CD4-positive, alpha-beta T cell (primary cell): ENCODE results near the gene COL15A1. TPM values are rescaled to one million over a fixed set of nuclear protein-coding genes. Genes with fewer than 3 reads are reported as not detected.

Experiments used
- ATAC-seq: fragments of 200-7000 bp; cut with Tn5 transposase; one replicate; pipeline ENCODE4 v1.10.0; 2022; ENCODE audit warnings: mild to moderate bottlenecking; ENCODE audit not compliant: poor library complexity
- CTCF ChIA-PET: fragments of 350-600 bp; sonication (Branson Sonifier 250); formaldehyde crosslinking; loops from one replicate; lab custom pipeline; 2021; ENCODE audit warnings: antibody characterized with exemption, inconsistent platforms; lab: Charles Lee
- POLR2A ChIA-PET: fragments of 350-600 bp; sonication (Branson Sonifier 250); formaldehyde crosslinking; loops from one replicate; lab custom pipeline; 2021; ENCODE audit warnings: antibody characterized with exemption, inconsistent platforms; lab: Charles Lee
- DNase-seq, 14 experiments: peaks; one replicate each; pipeline ENCODE4 v3.0.0-alpha.2; 2013 to 2020; ENCODE audit warnings: mixed read lengths in 2 of 14
- H3K27ac ChIP-seq, 2 donors: one replicate each; pipeline versions ENCODE4 v1.5.1 to v1.7.0; 2013; ENCODE audit warnings: low read length in 2 of 2, low read depth in 1 of 2, mild to moderate bottlenecking in 1 of 2
- H3K27me3 ChIP-seq, 2 experiments: 1 replicate in 1 of 2; 2 replicates in 1 of 2; pipeline versions ENCODE4 v1.6.1 to v1.7.0; 2013; ENCODE audit warnings: low read length in 2 of 2, control low read depth in 1 of 2, mild to moderate bottlenecking in 1 of 2, moderate library complexity in 1 of 2; ENCODE audit not compliant: insufficient read depth in 2 of 2, control insufficient read depth in 1 of 2
- H3K36me3 ChIP-seq: one replicate; pipeline ENCODE4 v1.6.1; 2013; ENCODE audit warnings: low read length, control low read depth; ENCODE audit not compliant: insufficient read depth
- H3K4me1 ChIP-seq: one replicate; pipeline ENCODE4 v1.6.1; 2013; ENCODE audit warnings: low read length, control low read depth; ENCODE audit not compliant: insufficient read depth
- H3K4me3 ChIP-seq: one replicate; pipeline ENCODE4 v1.5.1; 2013; ENCODE audit warnings: mild to moderate bottlenecking, low read length, moderate library complexity
- H3K9me3 ChIP-seq, 2 experiments: 1 replicate in 1 of 2; 2 replicates in 1 of 2; pipeline versions ENCODE4 v1.6.1 to v1.7.0; 2013; ENCODE audit warnings: low read length in 2 of 2, mild to moderate bottlenecking in 2 of 2, control low read depth in 1 of 2, moderate library complexity in 1 of 2; ENCODE audit not compliant: control insufficient read depth in 1 of 2, insufficient read depth in 1 of 2
- H3K27ac Mint-ChIP-seq: one replicate; pipeline ENCODE4 v1.8.0; 2020; ENCODE audit warnings: mixed read lengths
- H3K27me3 Mint-ChIP-seq: one replicate; pipeline ENCODE4 v1.8.0; 2021; ENCODE audit warnings: mixed read lengths
- H3K36me3 Mint-ChIP-seq: one replicate; pipeline ENCODE4 v1.8.0; 2021; ENCODE audit warnings: low read depth, mixed read lengths
- H3K4me1 Mint-ChIP-seq: one replicate; pipeline ENCODE4 v1.8.0; 2021; ENCODE audit warnings: low read depth, mixed read lengths
- H3K4me3 Mint-ChIP-seq: one replicate; pipeline ENCODE4 v1.8.0; 2020; ENCODE audit warnings: mild to moderate bottlenecking, mixed read lengths
- H3K9me3 Mint-ChIP-seq: one replicate; pipeline ENCODE4 v1.8.0; 2020; ENCODE audit warnings: mixed read lengths
- intact Hi-C, 2 experiments: fragments of 100-400 bp; cut with DNase I in 1 of 2; cut with micrococcal nuclease in 1 of 2; formaldehyde crosslinking; loops; one replicate each; pipeline versions ENCODE4 v1.15.1 to v1.9.0; 2023 to 2025; cut with DNase I, micrococcal nuclease
- total RNA-seq, 174 experiments: library from RNA in 2 of 174; stranded (reverse) in 2 of 174; gene quantifications; one replicate each; pipeline ENCODE4 v1.2.3 and lab custom pipeline; 2021 to 2026
- TF ChIP-seq, protein P1 (sequence below): fragments of 200-600 bp; IDR thresholded peaks from one replicate; pipeline ENCODE4 v1.8.0; 2022; ENCODE audit warnings: antibody characterized with exemption, mild to moderate bottlenecking

Gene COL15A1
- total RNA-seq, 2 experiments from 2014 or later = not detected

- CTCF ChIA-PET = no interaction called here
- Mint-ChIP-seq H3K9me3 (no peaks in the 10 kb centered on the region), H3K36me3 (no peaks in the 10 kb centered on the region), H3K27ac (no peak overlapping the region), H3K4me1 (no peaks in the 10 kb centered on the region), H3K4me3 (no peak overlapping the region), H3K27me3 (peaks cover 31% of the 10 kb centered on the region)
- no peaks in the 10 kb centered on the region for H3K4me1 ChIP-seq
- H3K36me3 ChIP-seq = no peaks in the 10 kb centered on the region
- intact Hi-C loops = no loop called here
- no peak overlapping the region for H3K27ac ChIP-seq
- H3K9me3 ChIP-seq = no peaks in the 10 kb centered on the region
- ATAC-seq (no peak), DNase-seq (no peak)
- H3K4me3 ChIP-seq = no peak overlapping the region
- TF ChIP-seq, protein P1, sequence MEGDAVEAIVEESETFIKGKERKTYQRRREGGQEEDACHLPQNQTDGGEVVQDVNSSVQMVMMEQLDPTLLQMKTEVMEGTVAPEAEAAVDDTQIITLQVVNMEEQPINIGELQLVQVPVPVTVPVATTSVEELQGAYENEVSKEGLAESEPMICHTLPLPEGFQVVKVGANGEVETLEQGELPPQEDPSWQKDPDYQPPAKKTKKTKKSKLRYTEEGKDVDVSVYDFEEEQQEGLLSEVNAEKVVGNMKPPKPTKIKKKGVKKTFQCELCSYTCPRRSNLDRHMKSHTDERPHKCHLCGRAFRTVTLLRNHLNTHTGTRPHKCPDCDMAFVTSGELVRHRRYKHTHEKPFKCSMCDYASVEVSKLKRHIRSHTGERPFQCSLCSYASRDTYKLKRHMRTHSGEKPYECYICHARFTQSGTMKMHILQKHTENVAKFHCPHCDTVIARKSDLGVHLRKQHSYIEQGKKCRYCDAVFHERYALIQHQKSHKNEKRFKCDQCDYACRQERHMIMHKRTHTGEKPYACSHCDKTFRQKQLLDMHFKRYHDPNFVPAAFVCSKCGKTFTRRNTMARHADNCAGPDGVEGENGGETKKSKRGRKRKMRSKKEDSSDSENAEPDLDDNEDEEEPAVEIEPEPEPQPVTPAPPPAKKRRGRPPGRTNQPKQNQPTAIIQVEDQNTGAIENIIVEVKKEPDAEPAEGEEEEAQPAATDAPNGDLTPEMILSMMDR = no peak
- POLR2A ChIA-PET = no interaction called here
- H3K27me3 ChIP-seq = no peaks in the 10 kb centered on the region
These were observed 13.8 kb upstream of the COL15A1 start for GRCh38 chr9:98929895-98930341.

GRCh38 chr9:98930792-98931191 is 12.9 kb upstream of the COL15A1 start:
- CTCF ChIA-PET = no interaction called here
- H3K27ac Mint-ChIP-seq = no peak overlapping the region
- intact Hi-C loops = no loop called here
- TF ChIP-seq, protein P1 = no peak
- DNase-seq (no peak), ATAC-seq (no peak)
- H3K36me3 Mint-ChIP-seq = no peaks in the 10 kb centered on the region
- H3K27ac ChIP-seq = no peak overlapping the region
- H3K4me3 ChIP-seq = no peak overlapping the region
- no peaks in the 10 kb centered on the region for H3K9me3 Mint-ChIP-seq
- H3K4me1 Mint-ChIP-seq = no peaks in the 10 kb centered on the region
- no peak overlapping the region for H3K4me3 Mint-ChIP-seq
- POLR2A ChIA-PET = no interaction called here
- H3K27me3 Mint-ChIP-seq = peaks cover 40% of the 10 kb centered on the region
- no peaks in the 10 kb centered on the region for H3K9me3 ChIP-seq
- H3K4me1 ChIP-seq = no peaks in the 10 kb centered on the region
- H3K36me3 ChIP-seq = no peaks in the 10 kb centered on the region
- peaks cover 0 to 6% of the 10 kb centered on the region in 2 experiments for H3K27me3 ChIP-seq

DNA sequence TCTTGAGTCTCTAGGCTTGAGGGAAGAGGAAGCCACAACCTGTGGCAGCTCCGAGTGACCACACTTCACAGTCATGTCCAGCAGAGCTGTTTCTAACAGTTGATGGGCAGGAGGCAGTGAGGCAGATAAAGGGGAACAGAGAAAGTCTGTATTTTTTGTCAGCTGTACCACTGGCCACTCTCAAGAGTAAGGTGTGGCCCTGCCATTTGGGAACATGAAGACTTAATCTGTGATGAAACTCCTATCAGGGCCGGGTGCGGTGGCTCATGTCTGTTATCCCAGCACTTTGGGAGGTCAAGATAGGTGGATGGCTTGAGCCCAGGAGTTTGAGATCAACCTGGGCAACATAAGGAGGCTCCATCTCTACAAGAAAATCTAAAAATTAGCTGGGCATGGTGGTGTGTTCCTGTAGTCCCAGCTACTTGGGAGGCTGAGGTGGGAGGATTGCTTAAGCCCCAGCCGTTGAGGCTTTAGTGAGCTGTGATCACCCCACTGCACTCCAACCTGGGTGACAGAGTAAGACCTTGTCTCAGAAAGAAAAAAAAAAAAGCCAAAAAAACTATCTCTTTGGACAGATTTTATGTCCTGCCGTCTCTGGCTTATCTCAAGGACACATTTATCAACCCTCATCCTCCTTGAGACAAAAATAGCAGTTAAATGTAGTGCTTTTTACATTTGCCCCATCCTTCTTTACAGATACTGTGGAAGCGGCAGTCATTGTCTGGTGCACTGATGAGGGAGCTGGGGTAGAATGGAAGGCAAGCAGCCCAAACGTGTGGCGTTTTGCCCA is 11.9 kb upstream of the COL15A1 start:
- peaks cover 41% of the 10 kb centered on the region for H3K27me3 Mint-ChIP-seq
- intact Hi-C loops = no loop called here
- H3K9me3 Mint-ChIP-seq = no peaks in the 10 kb centered on the region
- ChIA-PET CTCF (no interaction called here), POLR2A (no interaction called here)
- Histone ChIP-seq H3K4me3 (no peak overlapping the region), H3K4me1 (no peaks in the 10 kb centered on the region), H3K27ac (no peak overlapping the region), H3K36me3 (no peaks in the 10 kb centered on the region), H3K9me3 (no peaks in the 10 kb centered on the region), H3K27me3 (peaks cover 0 to 10% of the 10 kb centered on the region in 2 experiments)
- no peak overlapping the region for H3K27ac Mint-ChIP-seq
- ATAC-seq = no peak
- DNase-seq = no peak
- TF ChIP-seq, protein P1 = no peak
- H3K4me3 Mint-ChIP-seq = no peak overlapping the region
- no peaks in the 10 kb centered on the region for H3K36me3 Mint-ChIP-seq
- H3K4me1 Mint-ChIP-seq = no peaks in the 10 kb centered on the region
